Measurements from ENCODE around the gene PTPRD. TPM values are rescaled to one million over a fixed set of nuclear protein-coding genes. Genes with fewer than 3 reads are reported as not detected.

PTPRD gene
- total RNA-seq, 1 donor from 2014 or later: not detected

- intact Hi-C loops (cut with micrococcal nuclease): no loop called here
These were observed 838.3 kb downstream of the PTPRD start for GRCh38 chr9:9774471-9774870.

- intact Hi-C loops (cut with micrococcal nuclease): no loop called here
These were observed 841.5 kb downstream of the PTPRD start for GRCh38 chr9:9771314-9771713.

GRCh38 chr9:9764821-9765220, 848.0 kb downstream of the PTPRD start:
- intact Hi-C loops (cut with micrococcal nuclease): no loop called here

GRCh38 chr9:9754186-9754585, 858.6 kb downstream of the PTPRD start:
- intact Hi-C loops (cut with micrococcal nuclease): no loop called here

GRCh38 chr9:9753266-9753665, 859.5 kb downstream of the PTPRD start:
- intact Hi-C loops (cut with micrococcal nuclease): no loop called here

GRCh38 chr9:9752722-9753121, 860.1 kb downstream of the PTPRD start:
- intact Hi-C loops (cut with micrococcal nuclease): no loop called here

GRCh38 chr9:9751996-9752395, 860.8 kb downstream of the PTPRD start:
- intact Hi-C loops (cut with micrococcal nuclease): no loop called here

- intact Hi-C loops (cut with micrococcal nuclease): no loop called here
These were observed 862.1 kb downstream of the PTPRD start for GRCh38 chr9:9750719-9751118.

- intact Hi-C loops (cut with micrococcal nuclease): no loop called here
These were observed 863.2 kb downstream of the PTPRD start for GRCh38 chr9:9749591-9749990.

- intact Hi-C loops (cut with micrococcal nuclease): no loop called here
These were observed 865.0 kb downstream of the PTPRD start for GRCh38 chr9:9747787-9748186.

GRCh38 chr9:9746826-9747225, 866.0 kb downstream of the PTPRD start:
- intact Hi-C loops (cut with micrococcal nuclease): no loop called here

GRCh38 chr9:9743822-9744221, 869.0 kb downstream of the PTPRD start:
- intact Hi-C loops (cut with micrococcal nuclease): no loop called here

- intact Hi-C loops (cut with micrococcal nuclease): no loop called here
These were observed 882.6 kb downstream of the PTPRD start for GRCh38 chr9:9730174-9730573.

- intact Hi-C loops (cut with micrococcal nuclease): no loop called here
These were observed 883.7 kb downstream of the PTPRD start for GRCh38 chr9:9729082-9729481.

GRCh38 chr9:9719373-9720112, 893.3 kb downstream of the PTPRD start:
- intact Hi-C loops (cut with micrococcal nuclease): no loop called here

GRCh38 chr9:9718691-9719090, 894.1 kb downstream of the PTPRD start:
- intact Hi-C loops (cut with micrococcal nuclease): no loop called here

- intact Hi-C loops (cut with micrococcal nuclease): no loop called here
These were observed 933.4 kb downstream of the PTPRD start for GRCh38 chr9:9679433-9679832.

GRCh38 chr9:9674461-9674860, 938.3 kb downstream of the PTPRD start:
- intact Hi-C loops (cut with micrococcal nuclease): no loop called here

- intact Hi-C loops (cut with micrococcal nuclease): no loop called here
These were observed 942.3 kb downstream of the PTPRD start for GRCh38 chr9:9670454-9670853.

GRCh38 chr9:9645006-9645405, 967.8 kb downstream of the PTPRD start:
- intact Hi-C loops (cut with micrococcal nuclease): no loop called here

GRCh38 chr9:9631284-9631683, 981.5 kb downstream of the PTPRD start:
- intact Hi-C loops (cut with micrococcal nuclease): no loop called here

GRCh38 chr9:9625248-9625647, 987.6 kb downstream of the PTPRD start:
- intact Hi-C loops (cut with micrococcal nuclease): no loop called here

- intact Hi-C loops (cut with micrococcal nuclease): no loop called here
These were observed 989.3 kb downstream of the PTPRD start for GRCh38 chr9:9623506-9623905.

Measured in T-helper 1 cell treated with Interleukin-12 subunit alpha and Interleukin-12 subunit beta and Interleukin-4 antibody, amounts not matched to agents 30 ng/mL and 1 ng/mL, for 36 hours (primary cell).